Stomach smooth muscle (tissue), 2 donors: ENCODE measurements around the gene TAPBP.

Experiments
- H3K27ac ChIP-seq: one replicate; pipeline ENCODE4 v1.7.0; 2013; ENCODE audit warnings: mild to moderate bottlenecking, low read length, inconsistent platforms
- H3K27me3 ChIP-seq, 2 donors: one replicate each; pipeline ENCODE4 v1.7.0; 2013; ENCODE audit warnings: low read length in 2 of 2; ENCODE audit not compliant: insufficient read depth in 2 of 2, control insufficient read depth in 1 of 2
- H3K36me3 ChIP-seq, 2 donors: one replicate each; pipeline ENCODE4 v1.7.0; 2013; ENCODE audit warnings: low read length in 2 of 2; ENCODE audit not compliant: control insufficient read depth in 2 of 2, insufficient read depth in 2 of 2
- H3K4me1 ChIP-seq: one replicate; pipeline ENCODE4 v1.7.0; 2013; ENCODE audit warnings: low read length; ENCODE audit not compliant: control insufficient read depth, insufficient read depth
- H3K4me3 ChIP-seq, 2 donors: one replicate each; pipeline ENCODE4 v1.7.0; 2013; ENCODE audit warnings: low read length in 2 of 2
- H3K9ac ChIP-seq, 2 donors: one replicate each; pipeline ENCODE4 v1.7.0; 2013; ENCODE audit warnings: low read length in 2 of 2, mild to moderate bottlenecking in 1 of 2
- H3K9me3 ChIP-seq, 2 donors: one replicate each; pipeline ENCODE4 v1.7.0; 2013; ENCODE audit warnings: low read length in 2 of 2; ENCODE audit not compliant: control insufficient read depth in 2 of 2
- donor health status: healthy.
- donor health status: Pancreatic carcinoma.

TAPBP gene

DNA sequence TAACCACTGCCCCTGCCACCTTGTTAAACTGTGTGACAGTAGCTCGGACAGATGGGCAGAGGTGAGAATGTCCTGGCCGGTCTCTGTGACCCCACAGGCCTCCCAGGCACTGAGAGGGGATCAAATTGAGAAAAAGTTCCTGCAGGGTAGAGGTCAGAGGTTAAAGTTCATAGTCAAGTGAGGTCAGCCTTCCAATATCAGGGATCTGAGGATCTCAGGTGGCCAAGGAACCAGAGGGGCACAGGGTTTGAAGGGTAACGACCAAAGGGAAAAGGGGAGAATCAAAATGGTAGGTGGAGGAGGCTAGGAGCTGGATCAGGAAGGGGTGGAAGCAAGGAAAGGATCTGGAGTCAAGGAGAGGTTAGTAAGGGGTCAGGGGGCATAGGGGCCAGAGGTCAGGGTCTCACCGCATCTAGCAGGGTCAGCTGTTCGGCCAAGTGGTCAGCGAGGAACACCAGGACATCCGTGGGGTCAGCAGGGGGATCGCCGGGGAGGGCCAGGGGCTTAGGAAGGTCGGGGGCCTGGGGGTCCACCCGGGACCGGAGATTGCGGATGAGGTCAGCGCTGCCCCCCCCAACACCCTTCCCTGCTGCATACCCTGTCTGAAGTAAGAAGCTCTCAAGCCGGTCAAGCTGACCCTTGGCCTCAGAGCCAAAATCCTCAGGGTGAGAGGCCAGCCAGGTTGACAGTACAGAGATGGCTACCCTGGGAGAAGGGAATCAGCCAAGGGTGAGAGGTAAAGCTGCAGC, 18.1 kb downstream of the TAPBP start:
- Histone ChIP-seq H3K4me1 (peaks cover 20% of the 10 kb centered on the region), H3K27ac (peak overlapping the region; percentile 18), H3K9me3 (no peaks in the 10 kb centered on the region), H3K36me3 (peaks cover 29 to 35% of the 10 kb centered on the region in 2 donors), H3K4me3 (no peak overlapping the region), H3K9ac (no peak overlapping the region), H3K27me3 (no peaks in the 10 kb centered on the region)

DNA sequence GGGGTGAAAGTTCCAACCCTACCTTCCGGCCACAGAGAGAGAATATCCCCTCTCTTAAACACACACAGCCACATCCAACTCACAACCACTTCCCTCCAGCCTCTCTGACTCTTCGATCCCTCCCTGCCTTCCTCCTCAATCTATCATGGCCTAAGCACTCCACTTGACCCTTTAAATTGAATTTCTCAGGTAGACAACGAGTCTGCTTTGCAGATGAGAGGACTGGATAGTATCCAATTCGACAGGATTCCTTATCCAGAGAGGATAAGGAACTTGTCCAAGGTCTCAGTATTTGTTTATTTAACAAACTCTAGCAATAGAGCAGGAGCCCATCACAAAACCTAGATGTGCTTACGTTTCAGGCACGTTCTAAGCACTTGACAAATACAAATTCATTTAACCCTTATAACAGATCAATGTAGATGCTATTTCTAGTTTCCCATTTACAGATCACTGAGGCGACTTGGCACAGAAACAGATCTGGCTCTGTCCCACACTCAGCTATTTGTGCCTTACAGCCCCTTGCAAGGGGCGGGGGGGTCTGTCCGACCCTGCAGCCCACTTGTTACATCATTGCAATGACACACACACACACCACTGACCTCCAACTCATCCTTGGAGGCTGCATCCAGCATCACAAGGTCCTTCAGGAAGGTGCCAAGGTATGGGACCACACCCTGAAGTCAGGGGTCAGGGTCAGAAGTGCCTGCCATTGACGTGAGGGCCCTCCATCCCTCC, 19.6 kb downstream of the TAPBP start:
- H3K27ac ChIP-seq: no peak overlapping the region
- peaks cover 30 to 36% of the 10 kb centered on the region in 2 donors for H3K36me3 ChIP-seq
- no peak overlapping the region for H3K9ac ChIP-seq
- H3K4me1 ChIP-seq: peaks cover 24% of the 10 kb centered on the region
- H3K27me3 ChIP-seq: no peaks in the 10 kb centered on the region
- H3K9me3 ChIP-seq: no peaks in the 10 kb centered on the region
- H3K4me3 ChIP-seq: no peak overlapping the region

DNA sequence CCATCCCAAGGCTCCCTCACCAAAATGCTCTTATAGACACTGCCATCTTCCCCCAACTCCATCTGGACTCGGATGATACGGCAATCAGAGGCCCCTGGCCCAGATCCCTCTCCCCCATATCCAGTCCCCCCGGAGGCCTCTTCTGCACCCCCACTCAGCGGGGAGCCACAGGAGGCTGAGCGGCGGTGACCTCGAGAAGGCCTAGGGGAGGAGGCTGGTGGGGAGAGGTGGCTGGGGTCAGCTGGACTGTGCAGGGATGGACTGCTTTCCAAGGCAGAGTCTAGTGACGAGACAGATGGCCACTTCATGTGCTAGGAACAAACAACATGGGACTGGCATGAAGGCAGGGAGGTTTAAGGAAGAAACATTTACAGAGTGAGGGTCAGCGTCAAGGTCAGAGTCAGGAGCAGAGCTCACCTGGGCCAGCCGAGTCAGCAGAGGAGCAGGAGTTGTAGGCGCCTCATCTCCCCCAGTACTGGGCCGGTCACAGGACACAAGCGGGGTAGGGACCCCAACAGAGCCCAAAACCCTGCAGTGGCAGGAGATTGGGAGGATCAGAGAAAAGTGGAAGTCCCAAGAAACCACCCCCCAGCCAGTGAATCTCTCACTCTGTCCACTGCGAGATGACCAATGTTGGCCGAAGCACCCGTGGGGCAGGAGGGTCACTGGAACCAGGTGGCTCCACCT, 20.7 kb downstream of the TAPBP start:
- peaks cover 30 to 36% of the 10 kb centered on the region in 2 donors for H3K36me3 ChIP-seq
- H3K27ac ChIP-seq: no peak overlapping the region
- H3K9me3 ChIP-seq: no peaks in the 10 kb centered on the region
- no peak overlapping the region for H3K4me3 ChIP-seq
- no peak overlapping the region for H3K9ac ChIP-seq
- H3K4me1 ChIP-seq: peaks cover 29% of the 10 kb centered on the region
- H3K27me3 ChIP-seq: no peaks in the 10 kb centered on the region

DNA sequence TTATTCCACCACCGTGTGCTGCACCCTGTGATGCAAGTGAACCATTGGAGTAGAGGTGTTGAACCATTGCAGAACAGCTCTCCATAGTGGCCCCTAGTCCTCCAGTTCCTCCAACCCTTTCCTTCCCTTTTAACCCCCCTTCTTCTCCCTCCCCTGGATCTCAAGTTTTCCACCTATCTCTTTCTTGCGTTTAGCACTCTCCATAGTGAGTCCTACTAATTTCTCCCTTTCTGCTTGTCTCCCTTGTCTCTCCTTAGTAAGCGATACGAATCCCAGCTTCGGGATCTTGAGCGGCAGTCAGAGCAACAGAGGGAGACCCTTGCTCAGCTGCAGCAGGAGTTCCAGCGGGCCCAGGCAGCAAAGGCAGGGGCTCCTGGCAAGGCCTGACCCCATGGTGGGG, 23.4 kb downstream of the TAPBP start:
- Histone ChIP-seq H3K36me3 (peaks cover 39 to 42% of the 10 kb centered on the region in 2 donors), H3K9me3 (no peaks in the 10 kb centered on the region), H3K27me3 (no peaks in the 10 kb centered on the region), H3K9ac (no peak overlapping the region), H3K27ac (no peak overlapping the region), H3K4me3 (peak overlapping the region; percentile 96 to 97), H3K4me1 (peaks cover 23% of the 10 kb centered on the region)

DNA sequence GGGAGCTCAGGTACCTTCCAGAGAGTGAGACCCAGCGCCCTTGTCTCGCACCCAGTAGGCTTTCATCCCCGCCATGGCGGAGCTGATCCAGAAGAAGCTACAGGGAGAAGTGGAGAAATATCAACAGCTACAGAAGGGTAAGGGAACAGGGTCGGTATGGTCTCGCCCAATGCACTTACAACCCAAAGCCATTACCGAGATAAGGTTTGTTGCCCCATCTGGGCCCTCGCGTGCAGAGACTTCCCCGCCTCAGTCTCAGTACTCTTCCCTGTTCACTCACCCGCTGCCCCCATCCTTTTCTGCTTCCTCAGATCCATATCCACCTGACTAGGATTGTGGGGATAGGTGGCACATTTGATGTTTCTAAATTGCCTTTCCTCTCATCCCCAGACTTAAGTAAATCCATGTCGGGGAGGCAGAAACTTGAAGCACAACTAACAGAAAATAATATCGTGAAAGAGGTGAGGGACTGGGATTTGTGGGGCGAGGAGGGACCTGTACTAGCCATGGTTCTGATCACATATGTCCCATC, 24.0 kb downstream of the TAPBP start:
- peaks cover 23% of the 10 kb centered on the region for H3K4me1 ChIP-seq
- H3K9ac ChIP-seq: peak overlapping the region; percentile 92 to 93
- H3K36me3 ChIP-seq: peaks cover 38 to 43% of the 10 kb centered on the region in 2 donors
- peak overlapping the region; percentile 96 to 97 for H3K4me3 ChIP-seq
- H3K27me3 ChIP-seq: no peaks in the 10 kb centered on the region
- peak overlapping the region; percentile 71 for H3K27ac ChIP-seq
- no peaks in the 10 kb centered on the region for H3K9me3 ChIP-seq

DNA sequence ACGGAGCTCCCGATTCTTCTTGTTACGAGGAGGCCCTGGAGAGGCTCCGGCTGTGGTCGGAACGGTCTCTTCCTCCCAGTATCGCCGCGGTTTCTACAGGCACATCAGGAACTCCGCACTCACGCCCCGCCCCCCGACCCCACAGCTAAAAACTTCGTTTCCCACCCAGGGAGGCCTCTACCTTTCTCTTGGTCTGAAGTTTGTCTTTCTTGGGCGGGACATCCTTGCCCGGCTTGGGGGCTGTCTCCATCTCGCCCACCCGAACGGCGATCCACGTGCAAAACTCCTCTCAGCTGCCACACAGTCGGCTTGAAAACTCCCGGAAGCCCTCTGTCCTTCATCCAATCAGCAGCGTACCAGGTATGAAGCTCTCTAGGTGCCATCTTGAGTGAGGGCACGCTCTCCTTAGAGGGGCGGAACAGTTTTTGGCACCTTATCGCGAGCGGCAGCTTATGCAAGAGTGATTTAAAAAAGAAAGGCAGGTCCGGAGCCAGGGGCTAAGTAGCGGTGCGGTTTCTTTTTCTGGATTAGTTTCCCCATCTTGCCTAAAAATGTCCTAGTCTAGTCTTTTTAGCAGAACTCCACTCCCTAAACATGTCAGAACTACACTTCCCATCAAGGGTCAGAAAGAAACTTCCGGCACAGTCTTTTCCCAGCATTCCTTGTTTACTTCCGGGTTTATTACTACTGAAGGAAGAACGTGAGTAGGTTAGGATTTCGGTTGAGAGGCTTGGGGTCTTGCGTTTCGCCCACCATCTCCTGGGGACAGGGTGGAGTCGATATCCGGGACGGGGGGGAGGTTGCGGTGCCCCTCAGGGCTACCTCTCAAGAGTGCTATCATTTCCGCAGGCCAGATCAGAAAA, 24.7 kb downstream of the TAPBP start, which contains the start of the genes PFDN6 and WDR46:
Gene PFDN6 (plus strand): TSS at position 681 of the 863 bp plus-strand sequence. CDS start 256 bp downstream, outside the sequence.
Gene WDR46 (minus strand): TSS at position 319 of the 863 bp plus-strand sequence. CDS start 69 bp downstream, at position 250.
- Histone ChIP-seq H3K9me3 (no peaks in the 10 kb centered on the region), H3K4me3 (peak within 1 kb of the TSS; percentile 96 to 97), H3K4me1 (peaks cover 23% of the 10 kb centered on the region), H3K27ac (peak within 1 kb of the TSS; percentile 71), H3K9ac (peak within 1 kb of the TSS; percentile 92 to 93), H3K27me3 (no peaks in the 10 kb centered on the region), H3K36me3 (peaks cover 40 to 41% of the 10 kb centered on the region in 2 donors)

DNA sequence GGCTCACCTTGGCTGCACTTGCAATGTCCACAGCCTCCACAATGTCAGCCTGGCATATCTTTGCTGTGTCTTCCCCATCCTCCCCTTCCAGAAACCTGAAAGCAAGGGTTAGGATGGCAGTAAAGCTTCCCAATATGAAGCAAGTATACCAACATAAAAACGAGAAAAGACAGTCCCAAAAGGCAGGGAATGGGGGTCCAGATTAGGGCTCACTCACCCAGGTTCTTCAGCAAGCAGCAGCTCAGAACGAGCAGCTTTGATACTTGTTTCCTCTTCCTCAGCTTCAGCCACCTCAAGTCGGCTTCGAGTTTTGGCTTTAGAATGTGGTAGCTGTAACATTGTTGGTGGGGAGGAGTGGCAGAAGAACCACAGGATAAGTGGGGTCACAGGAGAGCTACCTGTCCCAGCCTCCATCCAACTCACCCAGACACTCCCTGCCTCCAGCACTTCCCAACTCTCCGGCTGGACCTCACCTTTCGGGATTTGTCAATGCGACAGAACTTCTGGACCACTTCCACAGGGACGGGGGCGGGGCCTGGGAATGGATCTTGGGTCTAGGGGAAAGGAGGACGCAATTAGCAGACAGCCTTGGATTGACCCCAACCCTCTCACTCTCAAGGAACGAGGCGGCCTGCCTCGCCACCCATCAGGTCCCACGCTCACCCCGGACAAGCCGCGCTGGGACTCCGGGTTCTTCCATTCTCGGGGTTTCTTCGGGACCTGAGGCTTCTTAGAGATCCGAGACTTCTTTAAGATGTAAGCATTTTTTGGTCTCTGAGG, 25.5 kb downstream of the TAPBP start:
- Histone ChIP-seq H3K27ac (peak overlapping the region; percentile 71), H3K27me3 (no peaks in the 10 kb centered on the region), H3K36me3 (peaks cover 36% of the 10 kb centered on the region in 2 donors), H3K9ac (peak overlapping the region; percentile 92 to 93), H3K9me3 (no peaks in the 10 kb centered on the region), H3K4me3 (peak overlapping the region; percentile 96 to 97), H3K4me1 (peaks cover 23% of the 10 kb centered on the region)

DNA sequence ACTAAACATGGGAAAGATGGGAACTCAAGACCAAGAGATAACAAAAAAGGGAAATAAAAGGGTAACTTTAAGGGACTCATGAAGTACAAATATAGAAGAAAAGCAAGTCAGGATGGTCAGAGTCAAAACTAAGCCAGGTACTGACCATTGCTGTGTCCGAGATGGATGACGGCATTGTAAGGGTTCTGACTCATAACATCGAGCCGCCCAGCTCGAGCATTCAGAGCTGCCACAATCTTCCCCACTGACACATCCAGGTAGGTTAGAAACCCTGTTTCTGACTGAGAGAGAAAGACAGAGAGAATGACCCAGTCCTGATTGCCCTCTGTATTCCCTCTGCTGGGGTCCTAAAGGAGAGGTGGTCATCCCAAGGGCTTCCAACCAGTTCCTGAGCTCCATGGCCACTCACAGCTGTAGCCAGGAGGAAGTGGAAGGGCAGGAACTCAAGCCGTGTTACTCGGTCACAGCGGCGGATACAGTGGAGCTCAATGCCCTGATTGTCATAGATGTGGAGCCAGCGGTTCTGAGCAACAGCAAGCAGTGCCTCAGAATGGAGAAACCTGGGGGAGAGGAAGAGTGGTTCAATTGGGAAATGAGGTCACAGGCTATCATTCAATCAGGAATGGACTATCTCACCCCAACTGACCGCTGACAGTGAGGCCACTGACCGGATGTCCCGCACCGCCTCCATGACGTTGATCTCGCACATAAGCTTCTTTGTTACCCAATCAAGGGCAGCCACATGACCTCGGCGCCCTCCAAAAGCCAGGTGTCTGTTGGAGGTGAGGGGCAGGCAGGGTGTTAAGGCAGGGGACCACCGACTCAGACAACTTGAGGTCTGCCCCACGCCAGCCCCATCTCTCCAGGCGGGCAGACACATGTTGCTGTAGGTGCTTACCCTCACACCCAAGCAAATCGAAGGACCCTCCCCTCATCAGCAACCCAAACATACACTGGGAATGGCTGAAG, 26.6 kb downstream of the TAPBP start:
- H3K4me3 ChIP-seq: peak overlapping the region in 1 of 2 donors; percentile 96
- H3K9me3 ChIP-seq: no peaks in the 10 kb centered on the region
- H3K27me3 ChIP-seq: no peaks in the 10 kb centered on the region
- H3K4me1 ChIP-seq: peaks cover 23% of the 10 kb centered on the region
- no peak overlapping the region for H3K27ac ChIP-seq
- H3K36me3 ChIP-seq: peaks cover 32 to 36% of the 10 kb centered on the region in 2 donors
- no peak overlapping the region for H3K9ac ChIP-seq
